Measurements from ENCODE around the gene FRMD4A.

The FRMD4A gene

DNA sequence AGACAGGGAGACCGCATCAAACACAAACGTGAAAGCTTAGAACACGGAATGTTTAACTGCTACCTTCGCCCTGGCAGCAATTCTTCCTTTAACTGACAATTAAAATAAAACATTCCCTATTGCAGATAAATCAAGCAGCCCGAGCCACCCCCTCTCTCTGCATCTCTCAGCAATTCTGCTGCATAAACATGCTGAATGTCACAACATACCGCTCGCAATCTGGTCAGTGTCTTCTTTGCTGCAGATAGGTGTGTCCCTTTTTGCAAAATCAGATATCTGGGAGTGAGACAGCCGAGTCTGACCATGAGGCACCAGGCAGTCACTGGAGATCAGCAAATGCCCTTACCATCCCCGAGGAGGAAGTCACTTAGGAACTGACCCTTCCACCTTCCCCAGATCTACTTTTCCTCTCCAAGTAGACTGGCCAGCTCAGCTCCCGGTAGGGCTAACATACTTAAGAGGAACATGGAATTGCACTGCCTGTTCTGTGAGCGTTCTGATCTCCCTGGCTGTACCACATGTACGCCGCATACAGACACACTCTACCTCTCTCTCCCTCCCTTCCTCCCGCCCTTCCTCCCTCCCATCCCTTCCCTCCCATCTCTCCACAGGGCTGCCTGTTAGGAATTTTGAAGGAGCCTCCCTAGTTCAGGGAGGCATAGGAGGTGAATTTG lies at the start of gene FRMD4A:
Gene FRMD4A (minus strand): TSS at position 537 of the 674 bp plus-strand sequence.
- no peak for DNase-seq

DNA sequence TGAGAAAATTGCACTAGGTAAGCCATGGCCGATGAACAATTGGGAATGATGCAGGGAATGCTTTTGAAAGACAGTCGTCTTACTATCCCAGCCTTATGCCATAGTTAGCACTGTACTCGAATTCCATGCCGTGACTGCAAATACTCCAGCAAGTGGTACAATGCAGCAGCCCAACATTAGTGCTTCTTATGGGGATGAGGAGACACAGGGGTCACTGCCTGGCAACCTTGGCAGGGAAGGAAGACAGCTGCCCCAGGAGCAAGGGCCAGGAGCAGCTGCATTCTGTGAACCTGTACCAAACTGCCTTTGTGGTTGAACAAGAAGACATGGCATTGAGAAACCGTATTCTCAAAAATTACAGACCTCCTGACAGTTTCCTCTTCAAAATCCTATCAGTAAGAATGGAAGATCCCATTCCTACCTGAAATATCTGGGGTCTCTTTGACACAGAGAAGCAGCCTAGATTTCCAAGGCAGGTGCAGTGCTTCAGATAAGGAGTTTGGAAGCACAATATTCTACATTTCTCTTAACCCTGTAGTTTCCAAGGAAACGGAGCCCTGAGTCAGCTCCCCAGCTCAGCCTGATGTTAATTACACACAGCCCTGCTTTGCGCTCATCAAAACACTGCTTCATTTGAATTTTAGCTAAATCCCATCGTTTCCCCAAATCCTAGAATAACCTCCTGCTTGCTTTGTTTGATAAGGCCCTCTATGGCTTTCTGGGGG lies 49.0 kb upstream of the FRMD4A start:
- DNase-seq = no peak

DNA sequence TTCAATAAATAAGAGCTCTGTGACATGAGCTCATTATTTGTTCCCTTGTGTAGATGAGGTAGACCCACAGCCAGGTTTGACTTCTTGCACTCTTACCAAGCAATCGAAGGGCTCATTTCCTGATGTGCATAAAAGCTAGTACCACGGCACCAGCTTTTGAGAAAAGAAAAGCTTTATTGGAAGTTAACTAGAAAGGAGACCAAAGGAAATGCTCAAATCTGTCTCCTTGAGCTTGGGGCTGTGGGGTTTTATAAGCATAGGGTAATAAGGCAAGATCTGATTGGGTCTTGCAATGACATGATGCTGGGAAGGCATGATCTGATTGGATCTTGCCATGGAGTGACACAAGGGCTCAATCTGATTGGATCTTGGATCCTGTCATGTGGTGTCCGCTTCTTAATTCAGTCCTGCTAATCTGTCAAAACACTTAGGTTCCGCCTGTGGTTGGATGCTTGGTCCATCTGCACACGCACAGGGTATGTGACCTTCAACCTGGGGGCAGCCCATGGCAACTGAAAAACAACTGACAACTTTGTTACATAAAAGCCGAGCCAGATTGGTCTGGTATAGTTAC lies 47.8 kb upstream of the FRMD4A start:
- DNase-seq = no peak

DNA sequence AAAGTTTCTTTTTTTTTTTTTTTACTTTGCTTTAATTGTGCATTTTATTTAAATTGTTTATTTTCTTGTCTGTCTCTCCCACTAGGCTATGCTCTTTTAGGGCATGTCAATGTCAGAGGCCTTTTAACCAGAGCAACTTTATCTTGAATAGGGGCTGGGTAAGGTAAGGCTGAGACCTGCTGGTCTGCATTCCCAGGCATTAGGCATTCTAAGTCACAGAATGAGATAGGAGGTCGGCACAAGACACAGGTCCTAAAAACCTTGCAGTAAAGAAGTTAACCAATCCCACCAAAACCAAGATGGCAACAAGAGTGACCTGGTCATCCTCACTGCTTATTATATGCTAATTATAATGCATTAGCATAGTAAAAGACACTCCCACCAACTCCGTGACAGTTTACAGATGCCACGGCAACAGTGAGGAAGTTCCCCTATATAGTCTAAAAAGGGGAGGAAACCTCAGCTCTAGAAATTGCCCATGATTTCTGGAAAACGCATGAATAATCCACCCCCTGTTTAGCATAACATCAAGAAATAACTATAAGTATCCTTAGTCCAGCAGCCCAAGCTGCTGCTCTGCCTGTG lies 47.0 kb upstream of the FRMD4A start:
- DNase-seq = no peak

GRCh38 chr10:14374745-14375445 lies 44.2 kb upstream of the FRMD4A start:
- DNase-seq = no peak

DNA sequence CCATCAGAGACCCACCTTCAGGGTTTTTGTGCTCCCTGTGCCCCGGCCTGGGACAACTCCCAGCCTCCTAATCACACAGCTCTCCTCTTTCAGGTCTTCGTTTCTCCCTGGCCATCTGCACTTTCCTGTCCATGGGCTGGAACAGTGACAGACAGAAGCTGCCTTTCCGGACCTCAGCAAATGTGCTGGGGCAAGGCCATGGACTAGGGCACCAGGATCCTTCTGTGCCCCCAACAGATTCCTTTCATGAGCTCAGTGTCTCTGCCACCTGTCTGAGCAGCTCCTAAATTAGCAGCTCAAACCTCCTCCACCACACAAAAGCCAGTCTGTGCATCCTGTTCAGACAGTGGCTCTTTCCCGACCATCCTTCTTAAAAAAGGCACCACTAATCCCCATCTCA lies 41.9 kb upstream of the FRMD4A start:
- no peak for DNase-seq

GRCh38 chr10:14371581-14371980 lies 40.9 kb upstream of the FRMD4A start:
- no peak for DNase-seq

GRCh38 chr10:14370894-14371293 lies 40.2 kb upstream of the FRMD4A start:
- no peak for DNase-seq

GRCh38 chr10:14369906-14370305 lies 39.2 kb upstream of the FRMD4A start:
- DNase-seq = no peak

GRCh38 chr10:14366760-14367159 lies 36.0 kb upstream of the FRMD4A start:
- DNase-seq = no peak

DNA sequence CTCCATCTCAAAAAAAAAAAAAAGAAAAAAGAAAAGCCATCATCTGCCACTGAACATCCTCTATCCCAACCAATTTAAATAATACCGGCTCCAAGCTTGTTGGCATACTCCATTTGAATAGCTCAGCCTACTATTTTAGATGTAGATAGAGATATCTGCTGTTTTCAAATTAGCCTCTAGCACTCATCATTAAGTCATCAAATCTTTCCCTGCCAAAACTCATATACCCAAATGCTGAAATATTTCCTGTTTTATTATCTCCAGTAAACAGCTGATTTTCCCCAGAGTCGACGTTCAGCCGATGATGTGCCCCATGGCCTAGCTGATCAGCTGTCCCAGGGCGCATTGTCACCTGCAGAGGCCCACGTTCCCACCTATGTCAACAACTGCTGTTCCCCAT lies 34.5 kb upstream of the FRMD4A start:
- no peak for DNase-seq

DNA sequence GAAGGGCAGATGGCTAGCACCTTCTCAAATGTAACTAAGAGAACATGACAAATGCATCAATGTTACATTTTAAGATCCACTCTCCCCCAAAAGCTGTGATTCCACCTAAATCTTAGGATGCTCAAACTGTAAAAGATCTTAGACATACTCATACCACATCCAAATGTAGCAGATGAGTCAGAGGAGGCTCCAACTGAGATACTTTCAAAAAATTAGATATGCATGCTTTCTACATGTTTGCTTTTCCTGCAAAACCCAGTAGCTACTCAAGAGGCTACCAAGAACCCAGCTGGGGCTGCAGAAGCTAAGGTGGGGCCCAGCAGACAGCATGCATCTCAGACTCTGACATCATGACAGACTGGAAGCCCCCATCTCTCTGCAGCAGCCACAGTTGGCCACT lies 31.4 kb upstream of the FRMD4A start:
- DNase-seq = no peak

GRCh38 chr10:14360961-14361360 lies 30.2 kb upstream of the FRMD4A start:
- DNase-seq = no peak

- DNase-seq = no peak
Observed at GRCh38 chr10:14360515-14360914, 29.8 kb upstream of the FRMD4A start.

- no peak for DNase-seq
Observed at GRCh38 chr10:14358886-14359573, 28.3 kb upstream of the FRMD4A start.

DNA sequence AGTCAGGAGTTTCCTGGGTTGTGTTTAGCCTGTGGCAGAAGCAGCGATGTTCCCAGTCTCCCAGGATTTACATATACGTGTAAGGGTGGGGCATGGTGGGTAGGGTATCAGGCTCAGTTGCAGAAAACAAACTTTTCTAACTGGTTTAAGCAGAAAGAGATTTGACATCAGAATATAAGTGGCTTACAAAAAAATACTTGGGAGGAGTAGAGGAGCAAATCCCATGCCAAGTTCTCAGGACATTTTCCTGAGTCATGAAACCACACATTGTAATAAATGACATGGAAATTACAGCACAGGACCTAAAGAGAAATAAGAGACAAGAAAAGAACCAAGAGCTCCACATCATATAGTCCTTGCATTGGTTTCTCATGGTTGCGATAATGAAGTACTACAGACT lies 26.2 kb upstream of the FRMD4A start:
- DNase-seq = no peak

DNA sequence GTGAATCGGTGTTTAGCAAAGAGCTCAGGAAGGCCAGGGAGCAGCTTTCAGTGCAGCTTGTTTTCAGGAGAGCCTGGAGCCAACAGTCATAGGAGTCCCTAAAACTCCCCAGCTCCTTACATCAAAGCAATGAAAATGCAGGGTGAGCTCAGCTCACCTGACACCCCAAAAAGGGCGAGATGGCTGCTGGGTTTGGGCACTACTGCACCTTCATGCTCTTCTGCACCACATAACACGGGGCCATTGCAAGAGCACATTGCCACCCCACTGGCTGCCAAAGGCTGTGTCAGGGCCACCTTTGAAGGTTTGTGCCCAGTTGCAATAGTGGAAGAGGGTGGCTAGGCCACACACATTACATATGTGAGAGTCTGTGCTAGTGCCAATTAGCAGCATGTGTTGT lies 25.0 kb upstream of the FRMD4A start:
- DNase-seq = no peak

DNA sequence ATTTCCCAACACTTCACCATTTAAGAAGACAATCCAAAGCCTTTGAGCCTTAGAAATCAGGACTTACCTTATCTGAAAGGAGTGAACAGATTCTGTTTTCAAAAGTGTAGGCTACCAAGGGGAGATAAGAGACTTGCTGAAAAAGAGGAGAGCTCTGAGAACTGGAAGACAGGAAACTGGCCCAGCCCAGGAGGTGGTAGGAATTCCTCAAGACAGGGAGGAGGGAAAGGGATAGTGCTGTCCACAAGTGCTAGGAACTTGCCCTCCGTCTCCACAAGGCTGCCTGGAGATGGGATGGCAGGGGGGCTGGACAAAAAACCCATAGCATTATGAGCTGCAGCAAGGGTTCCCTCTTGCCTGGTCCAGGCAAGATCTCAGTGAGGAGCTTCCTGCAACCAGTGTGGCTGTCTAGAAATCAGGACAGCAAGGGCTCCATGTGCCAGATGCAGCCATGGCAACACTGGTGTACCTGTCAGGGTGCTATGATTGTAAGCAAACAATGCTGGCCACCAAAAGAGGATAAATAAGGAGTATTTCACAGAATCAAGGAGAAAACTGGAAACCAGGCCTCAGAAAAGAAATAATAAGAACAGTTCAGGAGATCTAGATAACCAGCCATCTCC lies 22.7 kb upstream of the FRMD4A start:
- no peak for DNase-seq

DNA sequence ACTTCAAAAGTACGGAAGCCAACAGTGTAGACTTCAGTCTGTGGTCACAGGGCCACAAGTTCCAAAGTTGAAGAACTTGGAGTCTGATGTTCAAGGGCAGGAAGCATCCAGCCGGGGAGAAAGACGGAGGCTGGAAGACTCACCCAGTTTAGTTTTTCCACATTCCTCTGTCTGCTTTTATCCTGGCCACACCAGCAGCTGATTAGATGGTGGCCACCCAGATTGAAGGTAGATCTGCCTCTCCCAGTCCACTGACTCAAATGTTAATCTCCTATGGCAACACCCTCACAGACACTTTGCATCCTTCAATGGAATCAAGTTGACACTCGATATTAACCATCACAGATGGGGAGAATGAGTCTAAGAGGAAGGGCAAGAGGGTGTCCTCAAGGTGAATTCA lies 19.3 kb upstream of the FRMD4A start:
- no peak for DNase-seq

GRCh38 chr10:14349081-14349480 lies 18.4 kb upstream of the FRMD4A start:
- no peak for DNase-seq

GRCh38 chr10:14345262-14345661 lies 14.5 kb upstream of the FRMD4A start:
- no peak for DNase-seq

GRCh38 chr10:14340051-14340744 lies 9.5 kb upstream of the FRMD4A start:
- DNase-seq = no peak

Data from CD4-positive, alpha-beta T cell treated with Interleukin-17A for 4 hours (primary cell).